AG10803 (cell line): ENCODE results near the gene RPRD1B.

Experiments
- DNase-seq: peaks from one replicate; pipeline ENCODE4 v3.0.0; 2010; ENCODE audit warnings: low read depth
- H3K4me3 ChIP-seq: 2 replicates; pipeline ENCODE4 v1.5.1; 2011; ENCODE audit warnings: mild to moderate bottlenecking, low read length, control low read depth
- CTCF ChIP-seq: conservative IDR thresholded peaks from 2 replicates; pipeline ENCODE4 v1.5.1; 2011; ENCODE audit warnings: mild to moderate bottlenecking, low read length, control low read depth, inconsistent platforms

Gene RPRD1B

GRCh38 chr20:38117205-38117604 lies 83.7 kb downstream of the RPRD1B start:
- H3K4me3 ChIP-seq: no peak overlapping the region
- no peak for TF ChIP-seq CTCF
- no peak for DNase-seq

DNA sequence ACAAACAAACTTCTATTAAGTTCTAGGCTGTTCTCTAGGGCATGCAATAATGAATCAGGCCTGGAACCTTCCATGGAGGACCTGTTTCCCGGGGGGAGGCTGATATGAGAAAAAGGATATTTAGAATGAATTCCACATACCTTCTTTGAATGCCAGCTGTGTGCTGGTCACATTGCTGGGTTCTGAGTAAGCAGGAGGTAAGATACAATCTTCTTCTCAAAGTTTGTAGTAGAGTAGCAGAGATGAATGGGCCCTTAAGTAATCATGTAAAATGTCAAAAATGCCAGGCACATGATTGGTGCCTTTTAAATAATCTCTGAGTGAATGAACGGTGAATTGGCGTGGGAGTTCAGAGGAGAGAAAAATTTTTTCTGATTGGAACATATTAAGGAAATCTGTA lies 84.1 kb downstream of the RPRD1B start:
- no peak for TF ChIP-seq CTCF
- no peak overlapping the region for H3K4me3 ChIP-seq
- DNase-seq: peak; percentile 83

- no peak overlapping the region for H3K4me3 ChIP-seq
- TF ChIP-seq CTCF: no peak
- no peak for DNase-seq
Observed at GRCh38 chr20:38119446-38119845, 85.9 kb downstream of the RPRD1B start.

GRCh38 chr20:38120625-38120988 lies 87.1 kb downstream of the RPRD1B start:
- no peak overlapping the region for H3K4me3 ChIP-seq
- no peak for TF ChIP-seq CTCF
- no peak for DNase-seq

DNA sequence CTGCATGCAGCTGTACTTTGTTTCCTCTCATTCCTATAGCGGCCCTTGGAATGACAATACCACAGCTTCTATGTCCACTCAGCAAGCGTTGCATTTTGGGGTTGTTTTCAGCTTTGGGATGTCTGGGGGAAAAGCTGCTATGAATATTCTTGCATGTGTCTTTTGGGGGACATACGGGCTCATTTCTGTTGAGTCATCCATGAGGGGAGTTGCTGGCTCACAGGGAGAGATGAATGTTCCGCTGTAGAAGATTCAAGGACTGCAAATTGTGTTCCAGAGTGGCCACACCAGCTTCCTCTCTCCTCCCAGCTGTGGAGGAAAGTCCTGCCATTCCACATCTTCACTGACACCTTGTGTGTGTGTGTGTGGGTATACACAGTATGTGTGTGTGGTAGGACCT lies 88.2 kb downstream of the RPRD1B start:
- H3K4me3 ChIP-seq: no peak overlapping the region
- no peak for TF ChIP-seq CTCF
- no peak for DNase-seq

- DNase-seq: peak; percentile 65
- H3K4me3 ChIP-seq: no peak overlapping the region
- no peak for TF ChIP-seq CTCF
Observed at GRCh38 chr20:38123021-38123587, 89.6 kb downstream of the RPRD1B start.

GRCh38 chr20:38125157-38126056 lies 91.9 kb downstream of the RPRD1B start:
- DNase-seq: no peak
- H3K4me3 ChIP-seq: no peak overlapping the region
- no peak for TF ChIP-seq CTCF
